DMS153 treated with DMSO at 0.1 percent for 48 hours (cell line): ENCODE data around the gene MRPL17.

ENCODE experiments used
- DNase-seq: peaks from one replicate; lab custom pipeline; 2025; ENCODE audit not compliant: unreplicated experiment; lab: John Stamatoyannopoulos, UW

MRPL17 gene

GRCh38 chr11:6655020-6655789 lies 27.9 kb downstream of the MRPL17 start:
- no peak for DNase-seq

GRCh38 chr11:6654281-6655019 lies 28.7 kb downstream of the MRPL17 start:
- no peak for DNase-seq

GRCh38 chr11:6653656-6654055 lies 29.5 kb downstream of the MRPL17 start:
- no peak for DNase-seq

- DNase-seq = no peak
These were observed 30.0 kb downstream of the MRPL17 start for GRCh38 chr11:6653097-6653496.

GRCh38 chr11:6652182-6652581 lies 31.0 kb downstream of the MRPL17 start:
- no peak for DNase-seq

GRCh38 chr11:6650980-6651379 lies 32.2 kb downstream of the MRPL17 start:
- no peak for DNase-seq

- DNase-seq = no peak
These were observed 33.0 kb downstream of the MRPL17 start for GRCh38 chr11:6650104-6650503.

- DNase-seq = no peak
These were observed 34.6 kb downstream of the MRPL17 start for GRCh38 chr11:6648501-6648900.

GRCh38 chr11:6647836-6648235 lies 35.3 kb downstream of the MRPL17 start:
- no peak for DNase-seq

GRCh38 chr11:6646918-6647679 lies 36.0 kb downstream of the MRPL17 start:
- DNase-seq = no peak

- no peak for DNase-seq
These were observed 36.6 kb downstream of the MRPL17 start for GRCh38 chr11:6646576-6646917.

GRCh38 chr11:6646071-6646470 lies 37.1 kb downstream of the MRPL17 start:
- no peak for DNase-seq

- no peak for DNase-seq
These were observed 40.2 kb downstream of the MRPL17 start for GRCh38 chr11:6642957-6643356.

- DNase-seq = no peak
These were observed 42.0 kb downstream of the MRPL17 start for GRCh38 chr11:6640985-6641701.

GRCh38 chr11:6640036-6640984 lies 42.8 kb downstream of the MRPL17 start:
- DNase-seq = no peak

GRCh38 chr11:6638429-6638828 lies 44.7 kb downstream of the MRPL17 start:
- DNase-seq = no peak

GRCh38 chr11:6637871-6638270 lies 45.3 kb downstream of the MRPL17 start:
- DNase-seq = no peak

GRCh38 chr11:6636480-6636879 lies 46.7 kb downstream of the MRPL17 start:
- no peak for DNase-seq

GRCh38 chr11:6635082-6635932 lies 47.8 kb downstream of the MRPL17 start:
- no peak for DNase-seq
